Panc1 (cell line): ENCODE data around the gene NUP210. TPM values are rescaled to one million over a fixed set of nuclear protein-coding genes. Genes with fewer than 3 reads are reported as not detected.

Experiments
- ATAC-seq: fragments of 200-7000 bp; cut with Tn5 transposase; 2 replicates; pipeline ENCODE4 v1.9.1; 2020; ENCODE audit warnings: mild to moderate bottlenecking, moderate library complexity
- BruUV-seq: library from RNA; stranded (reverse); fragments of 400-500 nt; replicated peaks from 2 replicates; lab custom pipeline; 2021; lab: Mats Ljungman, UMichigan
- CTCF ChIA-PET: fragments of 300-600 bp; sonication (Branson Sonifier 250); formaldehyde crosslinking; loops from one replicate; lab custom pipeline; 2022; ENCODE audit warnings: antibody characterized with exemption; lab: Charles Lee
- POLR2A ChIA-PET: fragments of 300-600 bp; sonication (Branson Sonifier 250); formaldehyde crosslinking; loops from one replicate; lab custom pipeline; 2022; ENCODE audit warnings: antibody characterized with exemption; lab: Charles Lee
- DNase-seq: peaks from one replicate; pipeline ENCODE4 v3.0.0-alpha.2; 2010; ENCODE audit warnings: low read depth, low spot score
- H3K27ac ChIP-seq: 2 replicates; pipeline ENCODE4 v1.5.1; 2011; ENCODE audit warnings: mild to moderate bottlenecking, low read length, inconsistent platforms
- H3K27me3 ChIP-seq: fragments of 200-500 bp; sonication (Bioruptor generic); 2 replicates; pipeline ENCODE4 v1.6.0; 2014; ENCODE audit warnings: low read length, inconsistent platforms; ENCODE audit not compliant: control insufficient read depth, insufficient read depth
- H3K36me3 ChIP-seq: fragments of 200-500 bp; sonication (Bioruptor generic); 2 replicates; pipeline ENCODE4 v1.5.1; 2014; ENCODE audit warnings: inconsistent platforms, mild to moderate bottlenecking, low read length, moderate library complexity; ENCODE audit not compliant: control insufficient read depth, insufficient read depth
- H3K4me1 ChIP-seq: 2 replicates; pipeline ENCODE4 v1.5.1; 2011; ENCODE audit warnings: inconsistent platforms, mild to moderate bottlenecking, low read length, moderate library complexity; ENCODE audit not compliant: control insufficient read depth, insufficient read depth
- H3K4me3 ChIP-seq, 2 experiments: 2 replicates each; pipeline ENCODE4 v1.5.1; 2011 to 2012; ENCODE audit warnings: low read depth in 2 of 2, low read length in 2 of 2, mild to moderate bottlenecking in 2 of 2, inconsistent platforms in 1 of 2, moderate library complexity in 1 of 2
- H3K9me3 ChIP-seq: fragments of 200-500 bp; sonication (Bioruptor generic); 2 replicates; pipeline ENCODE4 v1.5.1; 2014; ENCODE audit warnings: low read depth, mild to moderate bottlenecking, inconsistent platforms, low read length, moderate library complexity; ENCODE audit not compliant: control insufficient read depth, insufficient read depth
- CTCF ChIP-seq: fragments of 450-650 bp; IDR thresholded peaks from 2 replicates; pipeline ENCODE4 v1.5.1; 2017; ENCODE audit warnings: mild to moderate bottlenecking
- POLR2AphosphoS5 ChIP-seq: IDR thresholded peaks from 2 replicates; pipeline ENCODE4 v1.6.1; 2012; ENCODE audit warnings: mild to moderate bottlenecking, low read depth, low read length, moderate library complexity
- REST ChIP-seq, 2 experiments: IDR thresholded peaks; 2 replicates each; pipeline ENCODE4 v1.6.1; 2011 to 2012; ENCODE audit warnings: low read depth in 2 of 2, control low read depth in 1 of 2, low read length in 1 of 2, mild to moderate bottlenecking in 1 of 2, moderate library complexity in 1 of 2; ENCODE audit not compliant: insufficient read depth in 1 of 2
- SIN3A ChIP-seq: IDR thresholded peaks from 2 replicates; pipeline ENCODE4 v1.6.1; 2012; ENCODE audit warnings: low read depth, mild to moderate bottlenecking, low read length, moderate library complexity, borderline replicate concordance; ENCODE audit not compliant: insufficient read depth
- TCF7L2 ChIP-seq: IDR thresholded peaks from 2 replicates; pipeline ENCODE4 v1.6.1; 2011; ENCODE audit warnings: mild to moderate bottlenecking, low read depth, low read length, inconsistent platforms
- in situ Hi-C: cut with HindIII; loops from 2 replicates; pipeline ENCODE4 v1.10.0; 2016; ENCODE audit warnings: low sequenced_read_pairs, low pct_unique_long_range_greater_than_20kb
- intact Hi-C: fragments of 100-400 bp; cut with micrococcal nuclease; formaldehyde crosslinking; loops from one replicate; pipeline ENCODE4 v1.10.0; 2022; ENCODE audit not compliant: unreplicated experiment
- total RNA-seq: library from RNA; stranded (reverse); gene quantifications from one replicate; pipeline ENCODE4 v1.2.1, GENCODE V29; 2021; ENCODE audit not compliant: unreplicated experiment

NUP210 gene
- total RNA-seq, 1 experiment from 2014 or later, result 36.8 TPM

GRCh38 chr3:13370055-13370454 is 50.1 kb downstream of the NUP210 start:
- POLR2A ChIA-PET, result no interaction called here
- CTCF ChIA-PET, result no interaction called here
- Histone ChIP-seq H3K36me3 (no peaks in the 10 kb centered on the region), H3K27ac (no peak overlapping the region), H3K4me1 (no peaks in the 10 kb centered on the region), H3K9me3 (no peaks in the 10 kb centered on the region), H3K27me3 (no peaks in the 10 kb centered on the region), H3K4me3 (no peak overlapping the region)
- TF ChIP-seq TCF7L2, result no peak
- no peak for TF ChIP-seq SIN3A
- no peak for TF ChIP-seq POLR2AphosphoS5
- no peak for TF ChIP-seq CTCF
- no peak for TF ChIP-seq REST (IDR thresholded peaks at IDR 0.05; ENCODE audit: insufficient read depth in 1 of 2, low read depth in 2 of 2, low read length in 1 of 2)
- intact Hi-C loops, result no loop called here
- DNase-seq (no peak), ATAC-seq (no peak)
- no TSS peak for BruUV-seq
- in situ Hi-C loops, result no loop called here

GRCh38 chr3:13368834-13369233 is 51.3 kb downstream of the NUP210 start:
- Histone ChIP-seq H3K4me1 (no peaks in the 10 kb centered on the region), H3K9me3 (no peaks in the 10 kb centered on the region), H3K36me3 (no peaks in the 10 kb centered on the region), H3K27ac (no peak overlapping the region), H3K4me3 (no peak overlapping the region), H3K27me3 (no peaks in the 10 kb centered on the region)
- TF ChIP-seq CTCF (no peak), POLR2AphosphoS5 (no peak), REST (IDR thresholded peaks at IDR 0.05; ENCODE audit: insufficient read depth in 1 of 2, low read depth in 2 of 2, low read length in 1 of 2) (no peak), TCF7L2 (no peak), SIN3A (no peak)
- in situ Hi-C loops (no loop called here), intact Hi-C loops (no loop called here)
- DNase-seq (no peak), ATAC-seq (no peak)
- ChIA-PET POLR2A (no interaction called here), CTCF (no interaction called here)
- no TSS peak for BruUV-seq
